ENCODE measurements around the gene FOXN3. TPM values are rescaled to one million over a fixed set of nuclear protein-coding genes. Genes with fewer than 3 reads are reported as not detected.

Gene FOXN3
- polyA plus RNA-seq, 1 donor from 2014 or later = 10.3 TPM

DNA sequence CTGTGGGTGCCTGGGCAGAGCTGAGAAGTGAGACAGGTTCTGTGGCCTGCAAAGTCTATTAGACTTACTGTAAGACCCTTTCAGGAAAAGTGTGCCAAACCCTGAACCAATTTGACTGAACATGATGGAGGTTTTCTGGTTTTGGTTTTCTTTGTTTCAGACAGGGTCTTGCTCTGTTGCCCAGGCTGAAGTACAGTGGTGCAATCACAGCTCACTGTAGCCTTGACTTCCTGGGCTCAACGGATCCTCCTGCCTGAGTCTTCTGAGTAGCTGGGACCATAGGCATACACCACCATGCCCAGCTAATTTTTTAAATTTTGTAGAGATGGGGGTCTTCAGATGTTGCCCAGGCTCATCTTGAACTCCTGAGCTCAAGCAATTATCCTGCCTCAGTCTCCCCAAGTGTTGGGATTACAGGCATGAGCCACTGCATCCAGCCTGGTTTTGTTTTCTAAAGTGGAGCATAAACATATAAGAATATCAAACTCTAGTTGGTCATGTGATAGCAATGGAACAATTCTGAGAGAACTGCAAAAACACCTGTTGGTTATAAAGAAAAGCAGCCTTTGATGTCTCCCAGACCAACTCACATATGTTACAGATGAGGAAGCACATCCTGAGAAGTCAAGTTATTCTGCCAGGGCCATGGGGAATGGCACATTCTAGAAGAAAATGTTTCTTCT is 166.9 kb downstream of the FOXN3 start:
- Histone ChIP-seq H3F3A (ENCODE audit: insufficient read depth, low read length, poor library complexity, severe bottlenecking) (no peaks in the 10 kb centered on the region), H3K79me2 (replicated peaks; ENCODE audit: insufficient read depth, low read length) (no peaks in the 10 kb centered on the region), H2AFZ (ENCODE audit: low read depth, low read length) (no peak overlapping the region), H4K20me1 (ENCODE audit: insufficient read depth) (no peaks in the 10 kb centered on the region), H3K27ac (ENCODE audit: low read length) (no peak overlapping the region), H3K27me3 (ENCODE audit: insufficient read depth, low read depth, low read length) (no peaks in the 10 kb centered on the region), H3K9me3 (ENCODE audit: low read length) (no peaks in the 10 kb centered on the region), H3K4me2 (ENCODE audit: low read length) (no peak overlapping the region), H3K4me3 (ENCODE audit: low read length) (no peak overlapping the region), H3K9me2 (ENCODE audit: insufficient read depth, low read length) (no peaks in the 10 kb centered on the region), H3K9ac (ENCODE audit: low read length) (no peak overlapping the region), H3K36me3 (ENCODE audit: insufficient read depth, low read length) (no peaks in the 10 kb centered on the region)
- TF ChIP-seq, protein P1, sequence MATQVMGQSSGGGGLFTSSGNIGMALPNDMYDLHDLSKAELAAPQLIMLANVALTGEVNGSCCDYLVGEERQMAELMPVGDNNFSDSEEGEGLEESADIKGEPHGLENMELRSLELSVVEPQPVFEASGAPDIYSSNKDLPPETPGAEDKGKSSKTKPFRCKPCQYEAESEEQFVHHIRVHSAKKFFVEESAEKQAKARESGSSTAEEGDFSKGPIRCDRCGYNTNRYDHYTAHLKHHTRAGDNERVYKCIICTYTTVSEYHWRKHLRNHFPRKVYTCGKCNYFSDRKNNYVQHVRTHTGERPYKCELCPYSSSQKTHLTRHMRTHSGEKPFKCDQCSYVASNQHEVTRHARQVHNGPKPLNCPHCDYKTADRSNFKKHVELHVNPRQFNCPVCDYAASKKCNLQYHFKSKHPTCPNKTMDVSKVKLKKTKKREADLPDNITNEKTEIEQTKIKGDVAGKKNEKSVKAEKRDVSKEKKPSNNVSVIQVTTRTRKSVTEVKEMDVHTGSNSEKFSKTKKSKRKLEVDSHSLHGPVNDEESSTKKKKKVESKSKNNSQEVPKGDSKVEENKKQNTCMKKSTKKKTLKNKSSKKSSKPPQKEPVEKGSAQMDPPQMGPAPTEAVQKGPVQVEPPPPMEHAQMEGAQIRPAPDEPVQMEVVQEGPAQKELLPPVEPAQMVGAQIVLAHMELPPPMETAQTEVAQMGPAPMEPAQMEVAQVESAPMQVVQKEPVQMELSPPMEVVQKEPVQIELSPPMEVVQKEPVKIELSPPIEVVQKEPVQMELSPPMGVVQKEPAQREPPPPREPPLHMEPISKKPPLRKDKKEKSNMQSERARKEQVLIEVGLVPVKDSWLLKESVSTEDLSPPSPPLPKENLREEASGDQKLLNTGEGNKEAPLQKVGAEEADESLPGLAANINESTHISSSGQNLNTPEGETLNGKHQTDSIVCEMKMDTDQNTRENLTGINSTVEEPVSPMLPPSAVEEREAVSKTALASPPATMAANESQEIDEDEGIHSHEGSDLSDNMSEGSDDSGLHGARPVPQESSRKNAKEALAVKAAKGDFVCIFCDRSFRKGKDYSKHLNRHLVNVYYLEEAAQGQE (IDR thresholded peaks at IDR 0.05; ENCODE audit: borderline replicate concordance) = no peak
- TF ChIP-seq EP300 (conservative IDR thresholded peaks at IDR 0.05; ENCODE audit: poor library complexity, severe bottlenecking) = no peak
- TF ChIP-seq POLR2AphosphoS5 (IDR thresholded peaks at IDR 0.05) = no peak
- no peak for TF ChIP-seq SMC3 (conservative IDR thresholded peaks at IDR 0.05; ENCODE audit: poor library complexity)
- TF ChIP-seq RAD21 (conservative IDR thresholded peaks at IDR 0.05) = no peak
- no peak for TF ChIP-seq EZH2 (IDR thresholded peaks at IDR 0.05; ENCODE audit: borderline replicate concordance, insufficient read depth, low read length, poor library complexity, severe bottlenecking)
- no peak for TF ChIP-seq MXI1 (conservative IDR thresholded peaks at IDR 0.05; ENCODE audit: poor library complexity, severe bottlenecking)
- no peak for TF ChIP-seq TAF1 (IDR thresholded peaks at IDR 0.05; ENCODE audit: low read depth)
- TF ChIP-seq, protein P2, sequence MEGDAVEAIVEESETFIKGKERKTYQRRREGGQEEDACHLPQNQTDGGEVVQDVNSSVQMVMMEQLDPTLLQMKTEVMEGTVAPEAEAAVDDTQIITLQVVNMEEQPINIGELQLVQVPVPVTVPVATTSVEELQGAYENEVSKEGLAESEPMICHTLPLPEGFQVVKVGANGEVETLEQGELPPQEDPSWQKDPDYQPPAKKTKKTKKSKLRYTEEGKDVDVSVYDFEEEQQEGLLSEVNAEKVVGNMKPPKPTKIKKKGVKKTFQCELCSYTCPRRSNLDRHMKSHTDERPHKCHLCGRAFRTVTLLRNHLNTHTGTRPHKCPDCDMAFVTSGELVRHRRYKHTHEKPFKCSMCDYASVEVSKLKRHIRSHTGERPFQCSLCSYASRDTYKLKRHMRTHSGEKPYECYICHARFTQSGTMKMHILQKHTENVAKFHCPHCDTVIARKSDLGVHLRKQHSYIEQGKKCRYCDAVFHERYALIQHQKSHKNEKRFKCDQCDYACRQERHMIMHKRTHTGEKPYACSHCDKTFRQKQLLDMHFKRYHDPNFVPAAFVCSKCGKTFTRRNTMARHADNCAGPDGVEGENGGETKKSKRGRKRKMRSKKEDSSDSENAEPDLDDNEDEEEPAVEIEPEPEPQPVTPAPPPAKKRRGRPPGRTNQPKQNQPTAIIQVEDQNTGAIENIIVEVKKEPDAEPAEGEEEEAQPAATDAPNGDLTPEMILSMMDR (IDR thresholded peaks at IDR 0.05; ENCODE audit: poor library complexity, severe bottlenecking) = no peak

DNA sequence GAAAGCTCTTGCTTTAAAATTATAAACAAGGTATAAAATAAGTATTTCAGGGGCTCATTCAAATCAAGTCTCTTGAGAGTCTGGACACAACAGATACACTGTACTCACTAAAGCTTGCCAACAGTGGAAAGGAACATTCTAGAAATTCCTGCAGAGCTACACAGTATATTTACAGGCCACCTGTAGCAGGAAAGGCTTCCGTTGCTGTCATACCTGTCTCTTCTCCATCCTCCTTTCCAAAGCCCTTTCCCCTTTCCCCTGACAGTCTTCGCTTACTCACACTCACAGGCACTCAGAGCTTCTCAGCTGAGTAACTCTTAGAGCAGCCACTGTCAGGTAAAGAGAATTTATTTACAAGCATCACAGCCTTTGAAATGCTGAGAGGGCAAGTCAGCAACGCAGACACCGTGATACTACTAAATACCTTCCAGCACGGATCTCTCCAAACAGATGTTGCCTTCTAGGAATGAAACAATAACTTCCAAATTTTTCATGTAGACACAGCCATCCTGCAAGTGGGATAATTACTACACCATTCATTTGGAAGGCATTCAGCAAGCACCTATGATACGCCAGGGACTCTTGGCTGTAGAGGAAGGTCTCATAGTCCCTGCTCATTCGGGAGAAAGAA is 167.9 kb downstream of the FOXN3 start:
- no peaks in the 10 kb centered on the region for H3K9me3 ChIP-seq (ENCODE audit: low read length)
- no peaks in the 10 kb centered on the region for H3K79me2 ChIP-seq (replicated peaks; ENCODE audit: insufficient read depth, low read length)
- no peaks in the 10 kb centered on the region for H3K36me3 ChIP-seq (ENCODE audit: insufficient read depth, low read length)
- H4K20me1 ChIP-seq (ENCODE audit: insufficient read depth) = no peaks in the 10 kb centered on the region
- H3F3A ChIP-seq (ENCODE audit: insufficient read depth, low read length, poor library complexity, severe bottlenecking) = no peaks in the 10 kb centered on the region
- H3K27me3 ChIP-seq (ENCODE audit: insufficient read depth, low read depth, low read length) = no peaks in the 10 kb centered on the region
- TF ChIP-seq MXI1 (conservative IDR thresholded peaks at IDR 0.05; ENCODE audit: poor library complexity, severe bottlenecking) (no peak), TAF1 (IDR thresholded peaks at IDR 0.05; ENCODE audit: low read depth) (no peak), EP300 (conservative IDR thresholded peaks at IDR 0.05; ENCODE audit: poor library complexity, severe bottlenecking) (no peak), RAD21 (conservative IDR thresholded peaks at IDR 0.05) (no peak), SMC3 (conservative IDR thresholded peaks at IDR 0.05; ENCODE audit: poor library complexity) (no peak), POLR2AphosphoS5 (IDR thresholded peaks at IDR 0.05) (no peak), EZH2 (IDR thresholded peaks at IDR 0.05; ENCODE audit: borderline replicate concordance, insufficient read depth, low read length, poor library complexity, severe bottlenecking) (no peak)
- TF ChIP-seq, protein P2 (IDR thresholded peaks at IDR 0.05; ENCODE audit: poor library complexity, severe bottlenecking) = no peak
- TF ChIP-seq, protein P1 (IDR thresholded peaks at IDR 0.05; ENCODE audit: borderline replicate concordance) = no peak
- no peaks in the 10 kb centered on the region for H3K9me2 ChIP-seq (ENCODE audit: insufficient read depth, low read length)
- H3K4me2 ChIP-seq (ENCODE audit: low read length) = no peak overlapping the region
- no peak overlapping the region for H3K27ac ChIP-seq (ENCODE audit: low read length)
- no peak overlapping the region for H2AFZ ChIP-seq (ENCODE audit: low read depth, low read length)
- H3K4me3 ChIP-seq (ENCODE audit: low read length) = no peak overlapping the region
- no peak overlapping the region for H3K9ac ChIP-seq (ENCODE audit: low read length)

All from neural cell (in vitro differentiated cells).